Epithelial cell of proximal tubule (primary cell): ENCODE results near the gene TAF12. TPM values are rescaled to one million over a fixed set of nuclear protein-coding genes. Genes with fewer than 3 reads are reported as not detected.
"Not testable (repeated sequence)": the region's sequence is repeated elsewhere in the genome, so short reads cannot be mapped to it uniquely, and the experiment has no call there.

Experiments
- DNase-seq: peaks from one replicate; pipeline ENCODE4 v3.0.0-alpha.2; 2011; ENCODE audit warnings: low read depth
- H3K4me3 ChIP-seq: 2 replicates; pipeline ENCODE4 v1.5.1; 2011; ENCODE audit warnings: low read depth, mild to moderate bottlenecking, low read length
- CTCF ChIP-seq: conservative IDR thresholded peaks from 2 replicates; pipeline ENCODE4 v1.5.1; 2012; ENCODE audit warnings: low read depth, mild to moderate bottlenecking, low read length
- total RNA-seq: library from RNA; depleted of rRNA; stranded (reverse); fragments of >200 nt; gene quantifications from 2 replicates; pipeline ENCODE4 v1.2.3, GENCODE V29; 2015

Gene TAF12
- total RNA-seq, 1 donor from 2014 or later = 18.6 TPM

DNA sequence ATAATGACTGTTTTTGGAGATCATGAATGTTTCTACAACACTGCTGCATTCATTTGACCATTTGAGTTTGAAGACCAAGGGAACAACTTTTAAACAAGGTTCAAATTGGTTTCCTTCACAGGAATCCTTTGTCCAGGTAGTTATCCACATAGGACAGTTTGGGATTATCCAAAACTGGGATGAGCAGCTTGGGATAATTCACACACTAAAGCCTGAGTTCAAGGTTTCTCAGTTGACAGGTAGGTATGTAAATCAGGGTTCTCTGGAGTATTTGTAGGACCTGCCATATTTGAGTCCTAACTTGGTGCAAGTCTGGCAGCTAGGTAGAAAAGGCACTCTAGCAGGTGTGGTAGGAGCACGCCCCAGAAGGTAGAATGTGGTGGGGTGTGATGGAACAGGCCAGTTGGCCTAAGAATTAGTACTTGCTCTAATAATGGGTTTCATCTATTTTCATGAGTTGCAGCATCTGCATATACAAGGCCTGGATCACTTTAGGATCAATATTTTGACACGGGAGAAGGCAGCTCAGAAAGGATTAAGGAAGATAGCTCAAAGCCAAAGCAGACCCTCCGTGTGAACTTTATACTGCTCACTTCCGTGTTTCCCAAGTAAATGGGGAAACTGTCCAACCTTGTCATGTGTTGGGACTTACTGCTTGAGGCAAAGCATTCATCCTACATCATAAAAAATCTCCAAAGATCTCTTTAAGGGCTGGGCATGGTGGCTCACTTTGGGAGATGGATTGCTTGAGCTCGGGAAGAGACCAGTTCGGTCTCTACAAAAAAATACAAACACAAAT lies 64.9 kb downstream of the TAF12 start:
- DNase-seq = no peak
- no peak overlapping the region for H3K4me3 ChIP-seq
- TF ChIP-seq CTCF = no peak

- H3K4me3 ChIP-seq = no peak overlapping the region
- no peak for TF ChIP-seq CTCF
- no peak for DNase-seq
These were observed 65.7 kb downstream of the TAF12 start for GRCh38 chr1:28577052-28577678.

GRCh38 chr1:28573564-28573963 lies 69.3 kb downstream of the TAF12 start:
- TF ChIP-seq CTCF = no peak
- H3K4me3 ChIP-seq = no peak overlapping the region
- DNase-seq = no peak

DNA sequence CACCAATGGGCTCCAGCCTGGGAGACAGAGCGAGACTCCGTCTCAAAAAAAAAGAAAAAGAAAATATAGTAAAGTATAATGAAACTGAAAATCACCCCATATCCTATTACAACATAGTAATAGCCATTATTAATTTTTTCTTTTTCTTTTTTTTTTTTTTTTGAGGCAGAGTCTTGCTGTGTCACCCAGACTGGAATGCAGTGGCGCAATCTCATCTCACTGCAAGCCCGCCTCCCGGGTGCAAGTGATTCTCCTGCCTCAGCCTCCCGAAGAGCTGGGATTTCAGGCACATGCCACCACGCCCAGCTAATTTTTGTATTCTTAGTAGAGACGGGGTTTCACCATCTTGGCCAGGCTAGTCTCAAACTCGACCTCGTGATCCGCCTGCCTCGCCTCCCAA lies 70.0 kb downstream of the TAF12 start:
- DNase-seq = not testable (repeated sequence)

GRCh38 chr1:28571911-28572310 lies 71.0 kb downstream of the TAF12 start:
- no peak for TF ChIP-seq CTCF
- no peak for DNase-seq
- H3K4me3 ChIP-seq = no peak overlapping the region

More for the DNA sequence above, 70.0 kb downstream of the TAF12 start:
- not testable (repeated sequence) for H3K4me3 ChIP-seq

- TF ChIP-seq CTCF = no peak
- H3K4me3 ChIP-seq = no peak overlapping the region
- DNase-seq = no peak
These were observed 75.9 kb downstream of the TAF12 start for GRCh38 chr1:28566931-28567330.

- H3K4me3 ChIP-seq = no peak overlapping the region
- DNase-seq = no peak
- TF ChIP-seq CTCF = no peak
These were observed 77.1 kb downstream of the TAF12 start for GRCh38 chr1:28565726-28566125.
